Subcutaneous adipose tissue (tissue), 4 donors: ENCODE data around the gene MRPL44. TPM values are rescaled to one million over a fixed set of nuclear protein-coding genes. Genes with fewer than 3 reads are reported as not detected.

Experiments
- CTCF ChIP-seq: fragments of 450-650 bp; IDR thresholded peaks from one replicate; pipeline ENCODE4 v1.5.1; 2016; ENCODE audit warnings: low read depth, mild to moderate bottlenecking, control low read depth, antibody characterized with exemption, moderate library complexity
- total RNA-seq, 4 donors: library from RNA; depleted of rRNA; stranded (reverse); fragments of >200 nt; gene quantifications; one replicate each; pipeline ENCODE4 v1.1.0, GENCODE V29; 2016

The MRPL44 gene
- total RNA-seq, result 10 to 100 TPM; 21.8 to 30.4 (median 22.6) TPM

DNA sequence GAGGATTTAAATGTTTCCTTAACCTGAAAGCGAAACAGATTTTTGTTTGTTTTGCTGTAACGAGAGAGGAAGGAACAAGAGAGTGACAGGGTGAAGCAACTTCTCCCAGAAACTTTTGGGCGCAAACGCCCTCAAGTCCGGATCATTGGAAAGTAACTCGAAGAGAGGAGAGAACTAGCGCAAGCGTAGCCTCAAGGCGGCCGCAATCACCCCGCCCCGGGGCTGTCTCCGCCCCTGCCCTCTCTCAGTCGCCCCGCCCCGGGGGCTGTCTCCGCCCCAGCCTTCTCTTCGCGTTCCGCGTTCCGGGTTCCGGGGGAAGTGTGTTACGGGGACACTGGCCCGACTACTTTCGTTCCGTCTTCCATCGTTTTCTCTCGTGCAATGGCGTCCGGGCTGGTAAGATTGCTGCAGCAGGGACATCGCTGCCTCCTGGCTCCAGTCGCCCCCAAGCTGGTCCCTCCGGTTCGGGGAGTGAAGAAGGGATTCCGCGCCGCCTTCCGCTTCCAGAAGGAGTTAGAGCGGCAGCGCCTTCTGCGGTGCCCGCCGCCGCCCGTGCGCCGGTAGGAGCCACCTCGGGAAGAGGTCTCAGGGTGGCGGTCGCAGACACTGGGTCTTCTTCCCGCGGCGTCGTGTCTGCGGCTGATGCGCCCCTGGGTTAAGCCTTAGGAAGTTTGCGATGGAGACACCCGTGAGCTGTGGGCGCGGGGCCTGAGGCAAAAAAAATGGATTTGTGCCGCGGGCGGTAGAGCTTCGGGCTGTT is at the start of gene MRPL44:
Gene MRPL44 (plus strand): TSS at position 372 of the 760 bp plus-strand sequence. CDS start 10 bp downstream, at position 382.
- TF ChIP-seq CTCF, result no peak

DNA sequence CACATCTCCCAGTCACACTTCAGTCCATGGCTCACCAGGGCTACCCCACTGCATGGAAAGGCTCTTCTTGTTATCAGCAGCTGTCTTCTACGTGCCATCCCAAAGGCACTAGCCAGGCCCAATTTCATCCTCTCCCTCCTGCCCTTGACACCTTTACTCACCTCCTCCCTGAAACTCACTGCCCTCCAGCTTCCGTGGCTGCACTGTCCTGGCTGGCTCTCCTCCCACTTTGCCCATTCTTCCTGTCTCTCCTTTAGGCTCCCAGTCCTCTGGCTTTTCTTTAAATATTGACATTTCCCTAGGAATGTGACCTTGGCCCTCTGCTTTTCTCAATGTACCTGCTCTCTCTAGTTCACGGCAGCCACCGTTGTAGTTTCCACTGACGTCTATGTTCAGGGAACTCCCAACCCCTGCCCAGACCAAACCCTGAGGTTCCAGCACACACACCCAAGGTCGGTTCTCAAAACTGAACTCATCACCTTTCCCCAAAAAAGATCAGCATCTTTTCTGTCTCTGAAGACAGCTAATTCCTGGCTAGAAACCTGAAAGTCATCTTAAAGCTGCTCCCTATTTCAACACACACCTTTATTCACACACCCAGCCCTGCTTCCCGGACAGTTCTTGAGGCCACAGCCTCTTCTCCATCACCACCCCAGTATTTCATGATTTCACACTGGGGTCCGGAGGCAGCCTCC is 48.8 kb upstream of the MRPL44 start:
- TF ChIP-seq CTCF, result no peak

GRCh38 chr2:223909001-223909741 is 48.1 kb upstream of the MRPL44 start:
- TF ChIP-seq CTCF, result no peak

DNA sequence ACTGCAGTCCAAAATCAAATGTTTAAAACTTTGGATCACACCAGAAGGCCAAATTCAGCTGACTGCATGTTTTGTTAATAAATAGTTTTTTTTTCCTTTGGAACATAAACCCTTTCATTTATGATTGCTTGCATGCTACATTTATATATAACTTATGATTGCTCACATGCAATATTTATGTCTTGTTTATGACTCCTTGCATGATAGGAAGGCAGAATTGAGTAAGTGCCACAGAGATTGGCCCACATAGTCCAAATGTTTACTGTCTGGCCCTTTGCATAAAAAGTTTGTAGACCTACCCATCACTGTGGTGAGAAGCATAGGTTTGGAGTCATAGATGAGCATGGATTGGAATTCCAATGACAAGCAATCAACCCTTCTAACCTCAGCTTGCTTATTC is 42.9 kb upstream of the MRPL44 start:
- TF ChIP-seq CTCF, result no peak

- TF ChIP-seq CTCF, result no peak
Observed at GRCh38 chr2:223915071-223915470, 42.2 kb upstream of the MRPL44 start.

GRCh38 chr2:223916181-223916920 is 40.9 kb upstream of the MRPL44 start:
- TF ChIP-seq CTCF, result no peak
